GM12878 (cell line): ENCODE data around the gene LMF2. TPM values are rescaled to one million over a fixed set of nuclear protein-coding genes. Genes with fewer than 3 reads are reported as not detected.

Experiments
- ATAC-seq: fragments of 200-7000 bp; cut with Tn5 transposase; 3 replicates; pipeline ENCODE4 v1.9.1; 2020; ENCODE audit warnings: mild to moderate bottlenecking, moderate library complexity
- BruUV-seq: library from RNA; stranded (reverse); fragments of 400-500 nt; replicated peaks from 2 replicates; lab custom pipeline; 2021; lab: Mats Ljungman, UMichigan
- CTCF ChIA-PET: fragments of 300-600 bp; sonication (Branson Sonifier 250); formaldehyde crosslinking; extraction: SDS; loops from one replicate; lab custom pipeline; 2021; ENCODE audit warnings: inconsistent platforms; lab: Yijun Ruan, JAX
- POLR2A ChIA-PET: fragments of 350-600 bp; formaldehyde crosslinking; extraction: SDS; loops from one replicate; lab custom pipeline; 2021; ENCODE audit warnings: inconsistent platforms; lab: Charles Lee
- RAD21 ChIA-PET: fragments of 300-600 bp; sonication (Branson Sonifier 250); formaldehyde crosslinking; loops from one replicate; lab custom pipeline; 2023; ENCODE audit warnings: antibody characterized with exemption; ENCODE audit not compliant: unreplicated experiment; lab: Charles Lee
- SMC1A ChIA-PET: fragments of 300-600 bp; sonication (Branson Sonifier 250); formaldehyde crosslinking; loops from one replicate; lab custom pipeline; 2023; ENCODE audit not compliant: unreplicated experiment, uncharacterized antibody; lab: Charles Lee
- DNase-seq: peaks from one replicate; pipeline ENCODE4 v3.0.0-alpha.2; 2011; ENCODE audit warnings: low read depth, low spot score
- FAIRE-seq: peaks from 3 replicates; lab custom pipeline; 2011; peaks lifted over from hg19 to GRCh38; lab: Jason Lieb, UNC
- H2AFZ ChIP-seq: 2 replicates; pipeline ENCODE4 v1.6.0; 2011; ENCODE audit warnings: low read depth, low read length, control low read depth; ENCODE audit not compliant: control insufficient read depth
- H3K27ac ChIP-seq: 2 replicates; pipeline ENCODE4 v1.5.1; 2011; ENCODE audit warnings: control low read depth; ENCODE audit not compliant: control insufficient read depth, insufficient read depth
- H3K27me3 ChIP-seq, 2 experiments: replicated peaks in 1 of 2; 2 replicates each; pipeline versions ENCODE4 v1.6.0 to v1.6.1; 2011; ENCODE audit warnings: low read length in 1 of 2; ENCODE audit not compliant: control insufficient read depth in 2 of 2, insufficient read depth in 2 of 2
- H3K36me3 ChIP-seq, 2 experiments: 2 replicates each; pipeline ENCODE4 v1.5.1; 2011; ENCODE audit warnings: low read length in 1 of 2; ENCODE audit not compliant: control insufficient read depth in 2 of 2, insufficient read depth in 2 of 2
- H3K4me1 ChIP-seq: 2 replicates; pipeline ENCODE4 v1.6.1; 2011; ENCODE audit warnings: mild to moderate bottlenecking, low read length, moderate library complexity, mixed read lengths; ENCODE audit not compliant: control insufficient read depth, insufficient read depth
- H3K4me2 ChIP-seq: 2 replicates; pipeline ENCODE4 v1.6.0; 2011; ENCODE audit warnings: control low read depth; ENCODE audit not compliant: control insufficient read depth, insufficient read depth
- H3K4me3 ChIP-seq: fragments of 200-600 bp; sonication (generic); 2 replicates; pipeline ENCODE4 v1.5.1; 2016
- H3K79me2 ChIP-seq: 2 replicates; pipeline ENCODE4 v1.6.0; 2011; ENCODE audit warnings: low read length; ENCODE audit not compliant: control insufficient read depth, insufficient read depth
- H3K9ac ChIP-seq: 2 replicates; pipeline ENCODE4 v1.8.0; 2011; ENCODE audit warnings: low read length, control low read depth, mixed read lengths; ENCODE audit not compliant: control insufficient read depth, insufficient read depth
- H3K9me3 ChIP-seq: replicated peaks from 3 replicates; pipeline ENCODE4 v1.5.1; 2011; ENCODE audit warnings: mild to moderate bottlenecking, low read length; ENCODE audit not compliant: control insufficient read depth, insufficient read depth
- H4K20me1 ChIP-seq: 2 replicates; pipeline ENCODE4 v1.6.0; 2011; ENCODE audit not compliant: control insufficient read depth, insufficient read depth
- POLR2A ChIP-seq: IDR thresholded peaks from 2 replicates; pipeline ENCODE4 v1.6.1; 2011; ENCODE audit warnings: low read depth, mild to moderate bottlenecking, low read length
- RBBP5 ChIP-seq: fragments of 200-600 bp; sonication (generic); conservative IDR thresholded peaks from 2 replicates; pipeline ENCODE4 v1.6.1; 2016
- SPI1 ChIP-seq: IDR thresholded peaks from 2 replicates; pipeline ENCODE4 v1.6.1; 2011; ENCODE audit warnings: low read depth, mild to moderate bottlenecking, low read length, moderate library complexity, borderline replicate concordance; ENCODE audit not compliant: insufficient read depth
- WGBS: methylation state at CpG from one replicate; pipeline ENCODE4 v1.1.6; 2016; ENCODE audit warnings: low lambda C conversion rate; ENCODE audit not compliant: insufficient replicate concordance, insufficient coverage; ENCODE audit errors: missing lambda C conversion rate; 5-methylcytosine and 5-hydroxymethylcytosine counted together
- in situ Hi-C: fragments of 300-500 bp; cut with MboI; formaldehyde crosslinking; loops from 9 replicates; pipeline ENCODE4 v1.14.3; 2018; ENCODE audit warnings: mixed read lengths
- intact Hi-C: fragments of 100-400 bp; cut with micrococcal nuclease; formaldehyde crosslinking; loops from one replicate; pipeline ENCODE4 v1.14.2; 2022; ENCODE audit not compliant: unreplicated experiment
- polyA plus RNA-seq, 11 experiments: library from polyadenylated mRNA; depleted of rRNA in 4 of 11; unstranded in 6 of 11; stranded (reverse) in 5 of 11; fragments of >200 nt; fragmentation: Nextera tagmentation in 4 of 11; fragmentation: Illumina TruSeq in 1 of 11; extraction: Ambion mirVana in 4 of 11; extraction: Trizol in 1 of 11; gene quantifications; 1 replicate in 1 of 11; 2 replicates in 10 of 11; pipeline versions ENCODE4 v1.2.1 to v1.2.3, GENCODE V29; 2011 to 2016; ENCODE audit warnings: inconsistent platforms in 2 of 11, missing spikeins in 2 of 11, low read depth in 1 of 11
- total RNA-seq, 4 experiments: library from RNA; depleted of rRNA in 3 of 4; stranded (reverse); fragments of >200 nt in 3 of 4; fragmentation: Illumina TruSeq in 1 of 4; extraction: Trizol in 1 of 4; gene quantifications; 2 replicates each; pipeline versions ENCODE4 v1.2.1 to v1.2.3, GENCODE V29; 2013 to 2021

LMF2 gene
- total and polyA plus RNA-seq, 10 of the 15 experiments (the other 5 are each of a cell fraction or from before 2014, with no cell fraction given), result 0.08 to 57.5 (median 21.2) TPM

- DNase-seq, result no peak
- CTCF ChIA-PET, result no interaction called here
- Histone ChIP-seq H3K4me1 (peaks cover 9% of the 10 kb centered on the region), H4K20me1 (no peaks in the 10 kb centered on the region), H2AFZ (no peak overlapping the region), H3K27ac (no peak overlapping the region; the same call in 1 of the 2 replicates), H3K4me3 (peak overlapping the region; percentile 100), H3K36me3 (peaks cover 4 to 8% of the 10 kb centered on the region in 2 experiments; a peak in 3 of 4 replicates), H3K4me2 (peak overlapping the region; percentile 92), H3K79me2 (peaks cover 34% of the 10 kb centered on the region), H3K9ac (peak overlapping the region; percentile 97), H3K27me3 (no peaks in the 10 kb centered on the region), H3K9me3 (no peaks in the 10 kb centered on the region)
- RAD21 ChIA-PET, result no interaction called here
- ATAC-seq, result no peak
- no peak for FAIRE-seq
- BruUV-seq, result no TSS peak
- POLR2A ChIA-PET, result interaction anchor here (7.2 kb wide), 1 partner anchor 19 kb away, joined by 84 read pairs; the partner anchor contains the start of gene SCO2
- in situ Hi-C loops, result no loop called here
- 94% methylated on average over 35 of the region's 41 CpGs for WGBS
- SMC1A ChIA-PET, result no interaction called here
- intact Hi-C loops, result no loop called here
- TF ChIP-seq RBBP5, result no peak
- TF ChIP-seq POLR2A, result 0 out of 2 replicates have a peak, but pooled peaks have one; percentile 4
Observed at GRCh38 chr22:50505776-50506610, 1.5 kb downstream of the LMF2 start.

GRCh38 chr22:50505276-50505775 is 2.2 kb downstream of the LMF2 start:
- H4K20me1 ChIP-seq, result no peaks in the 10 kb centered on the region
- no peaks in the 10 kb centered on the region for H3K27me3 ChIP-seq
- no peak for ATAC-seq
- no peak for FAIRE-seq
- H2AFZ ChIP-seq, result no peak overlapping the region
- DNase-seq, result no peak
- H3K36me3 ChIP-seq, result peaks cover 4 to 8% of the 10 kb centered on the region in 2 experiments; a peak in 3 of 4 replicates
- H3K9ac ChIP-seq, result no peak overlapping the region
- in situ Hi-C loops (no loop called here), intact Hi-C loops (no loop called here)
- no peak for TF ChIP-seq SPI1
- TF ChIP-seq POLR2A, result 0 out of 2 replicates have a peak, but pooled peaks have one; percentile 2
- POLR2A ChIA-PET, result no interaction called here
- no TSS peak for BruUV-seq
- H3K4me1 ChIP-seq, result peaks cover 9% of the 10 kb centered on the region
- H3K4me2 ChIP-seq, result no peak overlapping the region
- SMC1A ChIA-PET, result no interaction called here
- RAD21 ChIA-PET, result no interaction called here
- H3K4me3 ChIP-seq, result no peak overlapping the region
- CTCF ChIA-PET, result no interaction called here
- peaks cover 31% of the 10 kb centered on the region for H3K79me2 ChIP-seq
- H3K9me3 ChIP-seq, result no peaks in the 10 kb centered on the region
- 91% methylated on average over 14 of the region's 14 CpGs for WGBS
- H3K27ac ChIP-seq, result no peak overlapping the region
